WTC11 (cell line): ENCODE results near the gene ARHGAP19. TPM values are rescaled to one million over a fixed set of nuclear protein-coding genes. Genes with fewer than 3 reads are reported as not detected.
"Not testable (repeated sequence)": the region's sequence is repeated elsewhere in the genome, so short reads cannot be mapped to it uniquely, and the experiment has no call there.

ENCODE experiments used
- ATAC-seq: fragments of 200-7000 bp; cut with Tn5 transposase; 2 replicates; pipeline ENCODE4 v1.10.0; 2021; ENCODE audit warnings: mild to moderate bottlenecking, moderate library complexity
- CTCF ChIA-PET: fragments of 300-600 bp; sonication (Branson Sonifier 250); formaldehyde crosslinking; loops from one replicate; lab custom pipeline; 2021; ENCODE audit warnings: antibody characterized with exemption; lab: Charles Lee
- POLR2A ChIA-PET: fragments of 350-600 bp; sonication (Branson Sonifier 250); formaldehyde crosslinking; loops from one replicate; lab custom pipeline; 2021; ENCODE audit warnings: antibody characterized with exemption; lab: Charles Lee
- DNase-seq: peaks from one replicate; pipeline ENCODE4 v3.0.0; 2021; ENCODE audit warnings: low spot score
- H3K27ac Mint-ChIP-seq: 2 replicates; pipeline ENCODE4 v1.8.0; 2021; ENCODE audit warnings: mixed read lengths
- H3K27me3 Mint-ChIP-seq: 2 replicates; pipeline ENCODE4 v1.8.0; 2021; ENCODE audit warnings: low read depth, mild to moderate bottlenecking, moderate library complexity, mixed read lengths
- H3K36me3 Mint-ChIP-seq: 2 replicates; pipeline ENCODE4 v1.8.0; 2021; ENCODE audit warnings: mixed read lengths
- H3K4me1 Mint-ChIP-seq: 2 replicates; pipeline ENCODE4 v1.8.0; 2022; ENCODE audit warnings: mixed read lengths
- H3K4me3 Mint-ChIP-seq: 2 replicates; pipeline ENCODE4 v1.8.0; 2021; ENCODE audit warnings: mild to moderate bottlenecking, moderate library complexity, mixed read lengths
- H3K9me3 Mint-ChIP-seq: 2 replicates; pipeline ENCODE4 v1.8.0; 2021; ENCODE audit warnings: mixed read lengths
- ATF1 ChIP-seq: sonication (generic); formaldehyde crosslinking; IDR thresholded peaks from 2 replicates; pipeline ENCODE4 v1.8.1; 2023; ENCODE audit warnings: mild to moderate bottlenecking, moderate library complexity, missing genetic modification reagents
- CTCF ChIP-seq: fragments of 200-600 bp; IDR thresholded peaks from 2 replicates; pipeline ENCODE4 v1.8.0; 2022; ENCODE audit warnings: antibody characterized with exemption
- ELF4 ChIP-seq: sonication (generic); formaldehyde crosslinking; IDR thresholded peaks from 2 replicates; pipeline ENCODE4 v1.8.1; 2022; ENCODE audit warnings: low read depth, mild to moderate bottlenecking, moderate library complexity, missing genetic modification reagents
- ETV6 ChIP-seq: sonication (generic); formaldehyde crosslinking; IDR thresholded peaks from 2 replicates; pipeline ENCODE4 v1.8.1; 2022; ENCODE audit warnings: mild to moderate bottlenecking, missing genetic modification reagents
- FOXP1 ChIP-seq: sonication (generic); formaldehyde crosslinking; IDR thresholded peaks from 2 replicates; pipeline ENCODE4 v1.8.0; 2022; ENCODE audit warnings: missing genetic modification reagents, mild to moderate bottlenecking, moderate library complexity, borderline replicate concordance
- FOXP4 ChIP-seq: sonication (generic); formaldehyde crosslinking; IDR thresholded peaks from 2 replicates; pipeline ENCODE4 v1.8.0; 2022; ENCODE audit warnings: mild to moderate bottlenecking, missing genetic modification reagents
- IRF2 ChIP-seq: sonication (generic); formaldehyde crosslinking; IDR thresholded peaks from 2 replicates; pipeline ENCODE4 v1.8.0; 2022; ENCODE audit warnings: low read depth, missing genetic modification reagents, borderline replicate concordance
- MXD4 ChIP-seq: fragments of 250-450 bp; sonication (Bioruptor Pico); IDR thresholded peaks from 2 replicates; pipeline ENCODE4 v1.8.0; 2021; ENCODE audit warnings: mild to moderate bottlenecking, moderate library complexity, borderline replicate concordance
- NR2C2 ChIP-seq: sonication (generic); formaldehyde crosslinking; IDR thresholded peaks from 2 replicates; pipeline ENCODE4 v1.8.0; 2022; ENCODE audit warnings: mild to moderate bottlenecking, missing genetic modification reagents
- OVOL2 ChIP-seq: fragments of 250-450 bp; sonication (Bioruptor Pico); IDR thresholded peaks from 2 replicates; pipeline ENCODE4 v1.9.0; 2021; ENCODE audit warnings: mild to moderate bottlenecking, borderline replicate concordance
- RELA ChIP-seq: sonication (generic); formaldehyde crosslinking; IDR thresholded peaks from 2 replicates; pipeline ENCODE4 v1.8.1; 2022; ENCODE audit warnings: missing genetic modification reagents, mild to moderate bottlenecking, borderline replicate concordance
- SMAD4 ChIP-seq: sonication (generic); formaldehyde crosslinking; IDR thresholded peaks from 2 replicates; pipeline ENCODE4 v1.8.0; 2022; ENCODE audit warnings: mild to moderate bottlenecking, missing genetic modification reagents
- USF2 ChIP-seq: sonication (generic); formaldehyde crosslinking; IDR thresholded peaks from 2 replicates; pipeline ENCODE4 v1.8.1; 2023; ENCODE audit warnings: mild to moderate bottlenecking, missing genetic modification reagents, moderate library complexity
- ZNF416 ChIP-seq: fragments of 250-450 bp; sonication (Bioruptor Pico); IDR thresholded peaks from 2 replicates; pipeline ENCODE4 v1.9.0; 2021; ENCODE audit warnings: mild to moderate bottlenecking, inconsistent platforms
- ZNF423 ChIP-seq: fragments of 250-450 bp; sonication (Bioruptor Pico); IDR thresholded peaks from 2 replicates; pipeline ENCODE4 v2.1.2; 2022; ENCODE audit warnings: mild to moderate bottlenecking, moderate library complexity
- total RNA-seq: library from RNA; stranded (reverse); gene quantifications from 3 replicates; pipeline ENCODE4 v1.2.3, GENCODE V29; 2021
- TF ChIP-seq, protein P1 (sequence below): sonication (generic); formaldehyde crosslinking; IDR thresholded peaks from 2 replicates; pipeline ENCODE4 v1.8.1; 2022; ENCODE audit warnings: mild to moderate bottlenecking, missing genetic modification reagents, moderate library complexity, borderline replicate concordance

Gene ARHGAP19
- total RNA-seq, 1 experiment from 2014 or later, result 42.2 TPM

DNA sequence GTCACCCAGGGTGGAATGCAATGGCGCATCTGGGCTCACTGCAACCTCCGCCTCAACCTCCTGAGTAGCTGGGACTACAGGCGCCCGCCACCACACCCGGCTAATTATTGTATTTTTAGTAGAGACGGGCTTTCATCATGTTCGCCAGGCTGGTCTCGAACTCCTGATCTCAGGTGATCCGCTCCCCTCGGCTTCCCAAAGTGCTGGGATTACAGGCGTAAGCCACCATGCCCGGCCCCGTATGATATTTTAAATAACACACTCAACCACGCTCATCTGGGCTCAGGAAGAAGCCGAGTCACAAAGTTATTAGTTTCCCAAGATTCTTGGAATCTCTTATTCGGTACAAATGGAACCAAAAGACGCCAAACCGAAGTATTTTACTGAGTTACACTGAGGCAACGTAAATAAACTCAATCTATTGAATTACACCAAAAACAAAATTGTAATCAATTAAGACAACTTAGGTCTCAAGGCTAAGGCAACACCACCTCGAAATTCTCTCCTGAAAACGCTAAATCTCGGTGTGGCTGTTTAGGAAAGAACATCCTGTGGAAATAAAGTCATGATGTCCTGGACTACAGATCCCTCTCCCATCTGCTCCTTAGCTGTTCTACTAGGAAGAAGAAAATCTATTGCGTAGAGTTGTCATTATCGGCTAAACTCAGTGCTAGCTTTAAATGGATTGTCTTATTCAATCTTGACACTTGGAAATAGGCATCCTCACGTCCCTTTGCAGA is 910 bp downstream of the ARHGAP19 start:
- TF ChIP-seq ATF1 (CRISPR knock-in tag) (no peak), IRF2 (no peak), NR2C2 (no peak), ELF4 (no peak), ETV6 (no peak), SMAD4 (CRISPR knock-in tag) (no peak), CTCF (no peak), ZNF416 (CRISPR knock-in tag) (no peak), USF2 (CRISPR knock-in tag) (no peak), OVOL2 (CRISPR knock-in tag) (no peak), RELA (CRISPR knock-in tag) (no peak), ZNF423 (no peak), FOXP1 (no peak), MXD4 (CRISPR knock-in tag) (no peak), FOXP4 (no peak)
- TF ChIP-seq, protein P1, sequence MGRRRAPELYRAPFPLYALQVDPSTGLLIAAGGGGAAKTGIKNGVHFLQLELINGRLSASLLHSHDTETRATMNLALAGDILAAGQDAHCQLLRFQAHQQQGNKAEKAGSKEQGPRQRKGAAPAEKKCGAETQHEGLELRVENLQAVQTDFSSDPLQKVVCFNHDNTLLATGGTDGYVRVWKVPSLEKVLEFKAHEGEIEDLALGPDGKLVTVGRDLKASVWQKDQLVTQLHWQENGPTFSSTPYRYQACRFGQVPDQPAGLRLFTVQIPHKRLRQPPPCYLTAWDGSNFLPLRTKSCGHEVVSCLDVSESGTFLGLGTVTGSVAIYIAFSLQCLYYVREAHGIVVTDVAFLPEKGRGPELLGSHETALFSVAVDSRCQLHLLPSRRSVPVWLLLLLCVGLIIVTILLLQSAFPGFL (CRISPR knock-in tag), result no peak
- Mint-ChIP-seq H3K27ac (peak overlapping the region; percentile 95), H3K36me3 (peaks cover 10% of the 10 kb centered on the region), H3K4me3 (peak overlapping the region; percentile 83), H3K4me1 (peaks cover 18% of the 10 kb centered on the region), H3K9me3 (no peaks in the 10 kb centered on the region), H3K27me3 (no peaks in the 10 kb centered on the region)
- POLR2A ChIA-PET, result interaction anchor here (0.8 to 1.2 kb wide), 4 partner anchors 28 to 64 kb away, joined by 3 to 14 read pairs (median 7); partner anchors contain the start of gene FRAT1
- ATAC-seq (no peak), DNase-seq (no peak)
- CTCF ChIA-PET, result interaction anchor here (0.6 to 1.9 kb wide), 4 partner anchors 13 to 210 kb away, joined by 3 to 4 read pairs (median 3); no protein-coding TSS in a partner anchor

- peaks cover 18% of the 10 kb centered on the region for H3K4me1 Mint-ChIP-seq
- CTCF ChIA-PET, result interaction anchor here (1.1 to 2.8 kb wide), 3 partner anchors 12 to 43 kb away, joined by 3 to 9 read pairs (median 4); no protein-coding TSS in a partner anchor
- POLR2A ChIA-PET, result interaction anchor here (1.0 kb wide), 1 partner anchor 56 kb away, joined by 3 read pairs; no protein-coding TSS in a partner anchor
- peak overlapping the region; percentile 83 for H3K4me3 Mint-ChIP-seq
- not testable (repeated sequence) for DNase-seq, ATAC-seq, H3K9me3 Mint-ChIP-seq, H3K27me3 Mint-ChIP-seq
- peaks cover 10% of the 10 kb centered on the region for H3K36me3 Mint-ChIP-seq
- H3K27ac Mint-ChIP-seq, result peak overlapping the region; percentile 57; the same call in 1 of the 2 replicates
Observed at GRCh38 chr10:97290576-97291356, 1.7 kb downstream of the ARHGAP19 start.

DNA sequence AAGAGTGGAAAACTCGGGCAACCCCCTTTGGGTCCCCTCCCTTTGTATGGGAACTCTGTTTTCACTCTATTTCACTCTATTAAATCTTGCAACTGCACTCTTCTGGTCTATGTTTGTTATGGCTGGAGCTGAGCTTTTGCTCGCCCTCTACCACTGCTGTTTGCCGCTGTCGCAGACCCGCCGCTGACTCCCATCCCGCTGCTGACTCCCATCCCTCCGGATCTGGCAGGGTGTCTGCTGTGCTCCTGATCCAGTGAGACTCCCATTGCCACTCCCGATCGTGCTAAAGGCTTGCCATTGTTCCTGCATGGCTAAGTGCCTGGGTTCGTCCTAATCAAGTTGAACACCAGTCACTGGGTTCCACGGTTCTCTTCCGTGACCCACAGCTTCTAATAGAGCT is 2.4 kb downstream of the ARHGAP19 start:
- H3K9me3 Mint-ChIP-seq, H3K4me3 Mint-ChIP-seq, DNase-seq, ATAC-seq, POLR2A ChIA-PET, H3K27me3 Mint-ChIP-seq: not testable (repeated sequence)
- Mint-ChIP-seq H3K36me3 (peaks cover 10% of the 10 kb centered on the region), H3K4me1 (peaks cover 18% of the 10 kb centered on the region), H3K27ac (peak overlapping the region; percentile 78)
- CTCF ChIA-PET, result interaction anchor here (2.8 kb wide), 1 partner anchor 11 kb away, joined by 9 read pairs; no protein-coding TSS in a partner anchor
